Epithelial cell of alveolus of lung (primary cell): Measurements from ENCODE around the gene LSM14A. TPM values are rescaled to one million over a fixed set of nuclear protein-coding genes. Genes with fewer than 3 reads are reported as not detected.

Experiments
- total RNA-seq: library from RNA; depleted of rRNA; stranded (reverse); fragments of >200 nt; gene quantifications from 2 replicates; pipeline ENCODE4 v1.2.1, GENCODE V29; 2015

The LSM14A gene
- 53.1 and 112 TPM in 2 replicates for total RNA-seq

DNA sequence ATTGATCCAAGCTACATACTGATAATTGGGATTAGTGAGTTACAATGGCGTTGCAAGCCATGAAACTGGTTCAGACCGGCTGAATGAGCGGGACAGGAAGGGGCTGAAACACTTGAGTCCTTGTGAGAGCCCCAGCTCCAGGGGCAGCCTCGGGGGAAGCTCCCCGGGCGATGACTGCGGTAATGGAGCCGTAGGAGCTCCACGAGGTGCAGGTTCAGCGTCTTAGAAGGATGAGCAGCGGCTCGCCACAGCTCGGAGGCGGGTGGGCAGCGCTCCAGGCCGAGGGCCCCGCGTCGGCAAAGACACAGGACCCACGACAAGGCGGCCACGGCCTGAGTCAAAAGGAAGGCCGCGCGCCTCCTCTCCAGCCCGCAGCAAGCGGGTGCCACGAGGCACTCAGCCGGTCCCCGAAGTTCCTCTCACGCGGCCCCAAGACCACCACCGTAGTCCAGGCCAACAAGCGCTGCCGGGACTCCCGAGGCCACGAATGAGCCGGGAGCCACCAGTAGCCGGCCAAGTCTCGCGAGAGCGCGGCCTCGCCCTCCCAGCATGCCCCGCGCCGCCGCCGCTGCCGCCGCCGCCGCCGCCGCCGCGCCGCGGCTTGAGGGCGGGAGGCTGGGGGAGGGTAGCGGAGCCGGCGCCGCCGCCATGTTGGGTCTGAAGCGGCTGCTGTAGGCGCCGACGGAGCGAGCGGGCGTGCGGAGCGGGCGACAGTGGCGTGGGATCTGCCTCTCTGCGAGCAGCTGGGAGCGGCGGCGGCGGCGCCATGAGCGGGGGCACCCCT, at the start of gene LSM14A:
Gene LSM14A, plus strand, starts transcription at position 628 of the 784 bp plus-strand sequence. Its CDS starts 139 bp downstream, at position 767.

DNA sequence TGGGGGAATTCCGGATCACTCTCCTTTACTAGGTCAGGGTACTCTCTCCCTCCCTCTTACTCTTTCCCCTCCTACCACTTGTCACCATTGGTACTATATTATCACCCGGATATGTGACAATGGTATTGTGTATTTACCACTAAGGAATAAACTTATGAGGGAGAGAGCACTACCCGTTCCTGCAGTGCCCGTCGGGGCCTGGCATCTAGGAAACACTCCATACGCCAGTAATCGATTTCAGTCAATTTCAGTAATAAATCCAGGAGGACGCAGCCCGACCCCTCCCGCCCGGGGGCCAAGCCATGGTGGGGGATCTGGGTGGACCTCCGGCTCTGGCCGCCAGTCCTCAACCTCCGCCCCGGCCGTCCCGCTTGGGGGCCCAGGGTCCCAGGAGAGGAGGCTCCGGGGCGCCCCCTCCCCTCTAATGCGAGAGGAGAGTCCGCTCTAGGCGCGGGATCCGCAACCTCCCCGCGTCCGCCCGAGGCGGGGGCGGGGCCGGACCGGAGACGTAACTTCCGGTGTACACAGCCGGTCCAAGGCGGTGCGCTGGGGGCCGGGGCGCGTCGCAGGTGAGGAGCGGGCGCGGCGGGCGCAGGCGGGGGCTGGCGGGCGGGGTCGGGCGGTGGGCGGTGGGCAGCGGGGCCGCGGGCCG, 81.9 kb downstream of the LSM14A start, which contains the start of gene GARRE1:
Gene GARRE1, plus strand, starts transcription at position 509 of the 652 bp plus-strand sequence. CDS start 45,920 bp downstream, outside the sequence.

Other genes with a start within 250 kb of the LSM14A start
- 9.1 and 13.3 TPM in 2 replicates for gene GARRE1, start 82.0 kb downstream of the LSM14A start, total RNA-seq
- 309 and 401 TPM in 2 replicates for gene GPI, start 192.7 kb downstream of the LSM14A start, total RNA-seq
- 13.8 and 22.6 TPM in 2 replicates for gene PDCD2L, start 231.9 kb downstream of the LSM14A start, total RNA-seq